Activated naive CD4-positive, alpha-beta T cell treated with anti-CD3 and anti-CD28 coated beads, Interleukin-2, amount 50 U/mL, for 24 hours (primary cell): ENCODE results near the gene ESRRA.
A peak's percentile ranks its signal among the peaks of the same experiment; 100 is the strongest.
"Not testable (repeated sequence)": the region's sequence is repeated elsewhere in the genome, so short reads cannot be mapped to it uniquely, and the experiment has no call there.

ENCODE experiments used
- H3K27ac Mint-ChIP-seq: one replicate; pipeline ENCODE4 v1.8.0; 2021; ENCODE audit warnings: mild to moderate bottlenecking, mixed read lengths
- H3K27me3 Mint-ChIP-seq: one replicate; pipeline ENCODE4 v1.8.0; 2021; ENCODE audit warnings: mixed read lengths
- H3K36me3 Mint-ChIP-seq: one replicate; pipeline ENCODE4 v1.8.0; 2021; ENCODE audit warnings: mixed read lengths
- H3K4me1 Mint-ChIP-seq: one replicate; pipeline ENCODE4 v1.8.0; 2021; ENCODE audit warnings: mixed read lengths
- H3K4me3 Mint-ChIP-seq: one replicate; pipeline ENCODE4 v1.8.0; 2021; ENCODE audit warnings: mild to moderate bottlenecking, mixed read lengths
- H3K9me3 Mint-ChIP-seq: one replicate; pipeline ENCODE4 v1.8.0; 2021; ENCODE audit warnings: mixed read lengths

ESRRA gene

DNA sequence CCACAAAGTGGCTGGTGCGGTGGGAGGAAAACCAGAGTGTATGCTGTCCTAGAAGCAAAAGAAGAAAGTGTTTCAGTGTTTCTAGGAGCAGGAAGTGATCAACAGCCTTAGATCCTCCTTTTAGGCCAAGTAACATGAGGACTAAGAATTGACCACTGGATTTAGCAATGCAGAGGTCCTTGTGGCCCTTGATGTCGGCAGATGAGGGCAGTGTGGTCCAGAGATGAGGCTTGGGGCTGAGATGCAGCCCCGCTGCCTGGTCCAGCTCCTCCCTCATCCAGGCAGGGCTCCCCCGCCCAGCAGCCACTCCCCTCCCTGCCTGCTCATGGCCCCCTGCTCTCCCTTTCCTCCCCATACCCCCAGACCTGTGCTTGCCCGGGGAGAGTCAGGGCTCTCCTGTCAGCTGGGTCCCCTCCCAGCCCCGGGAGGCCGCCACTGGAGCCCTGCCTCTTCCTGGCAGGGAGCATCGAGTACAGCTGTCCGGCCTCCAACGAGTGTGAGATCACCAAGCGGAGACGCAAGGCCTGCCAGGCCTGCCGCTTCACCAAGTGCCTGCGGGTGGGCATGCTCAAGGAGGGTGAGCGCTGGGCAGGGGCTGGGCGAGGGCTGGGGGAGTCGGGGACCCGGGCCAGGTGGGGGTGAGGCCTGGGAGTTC lies 8.3 kb downstream of the ESRRA start:
- Mint-ChIP-seq H3K9me3 (no peaks in the 10 kb centered on the region), H3K36me3 (peaks cover 9% of the 10 kb centered on the region), H3K27ac (no peak overlapping the region), H3K27me3 (no peaks in the 10 kb centered on the region), H3K4me1 (peaks cover 18% of the 10 kb centered on the region), H3K4me3 (no peak overlapping the region)

- no peak overlapping the region for H3K4me3 Mint-ChIP-seq
- peaks cover 23% of the 10 kb centered on the region for H3K4me1 Mint-ChIP-seq
- no peaks in the 10 kb centered on the region for H3K9me3 Mint-ChIP-seq
- no peak overlapping the region for H3K27ac Mint-ChIP-seq
- peaks cover 9% of the 10 kb centered on the region for H3K36me3 Mint-ChIP-seq
- no peaks in the 10 kb centered on the region for H3K27me3 Mint-ChIP-seq
These were observed 9.0 kb downstream of the ESRRA start for GRCh38 chr11:64314146-64314804.

DNA sequence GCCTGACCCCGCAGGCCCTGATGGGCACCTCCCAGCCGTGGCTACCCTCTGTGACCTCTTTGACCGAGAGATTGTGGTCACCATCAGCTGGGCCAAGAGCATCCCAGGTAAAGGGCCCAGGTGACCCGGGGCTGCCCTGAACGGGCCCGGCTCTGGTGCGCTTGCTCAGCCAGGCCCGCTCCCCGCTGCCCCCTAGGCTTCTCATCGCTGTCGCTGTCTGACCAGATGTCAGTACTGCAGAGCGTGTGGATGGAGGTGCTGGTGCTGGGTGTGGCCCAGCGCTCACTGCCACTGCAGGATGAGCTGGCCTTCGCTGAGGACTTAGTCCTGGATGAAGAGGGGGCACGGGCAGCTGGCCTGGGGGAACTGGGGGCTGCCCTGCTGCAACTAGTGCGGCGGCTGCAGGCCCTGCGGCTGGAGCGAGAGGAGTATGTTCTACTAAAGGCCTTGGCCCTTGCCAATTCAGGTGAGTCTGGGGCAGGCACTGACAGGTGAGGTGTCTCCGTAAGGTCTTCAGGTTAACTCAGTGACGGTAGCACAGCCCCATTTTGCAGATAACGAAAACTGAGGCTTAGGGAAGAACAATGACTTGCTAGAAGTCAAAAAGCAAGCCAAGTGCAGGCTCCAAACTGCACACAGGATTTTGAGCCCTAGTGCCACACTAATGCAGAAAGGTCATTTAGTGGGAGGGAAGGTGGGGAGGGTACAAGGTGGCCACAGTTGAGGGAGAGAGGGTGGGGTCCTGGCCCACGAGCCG lies 9.7 kb downstream of the ESRRA start:
- Mint-ChIP-seq H3K27me3 (no peaks in the 10 kb centered on the region), H3K4me3 (peak overlapping the region; percentile 23), H3K27ac (no peak overlapping the region), H3K9me3 (no peaks in the 10 kb centered on the region), H3K36me3 (peaks cover 9% of the 10 kb centered on the region), H3K4me1 (peaks cover 28% of the 10 kb centered on the region)

DNA sequence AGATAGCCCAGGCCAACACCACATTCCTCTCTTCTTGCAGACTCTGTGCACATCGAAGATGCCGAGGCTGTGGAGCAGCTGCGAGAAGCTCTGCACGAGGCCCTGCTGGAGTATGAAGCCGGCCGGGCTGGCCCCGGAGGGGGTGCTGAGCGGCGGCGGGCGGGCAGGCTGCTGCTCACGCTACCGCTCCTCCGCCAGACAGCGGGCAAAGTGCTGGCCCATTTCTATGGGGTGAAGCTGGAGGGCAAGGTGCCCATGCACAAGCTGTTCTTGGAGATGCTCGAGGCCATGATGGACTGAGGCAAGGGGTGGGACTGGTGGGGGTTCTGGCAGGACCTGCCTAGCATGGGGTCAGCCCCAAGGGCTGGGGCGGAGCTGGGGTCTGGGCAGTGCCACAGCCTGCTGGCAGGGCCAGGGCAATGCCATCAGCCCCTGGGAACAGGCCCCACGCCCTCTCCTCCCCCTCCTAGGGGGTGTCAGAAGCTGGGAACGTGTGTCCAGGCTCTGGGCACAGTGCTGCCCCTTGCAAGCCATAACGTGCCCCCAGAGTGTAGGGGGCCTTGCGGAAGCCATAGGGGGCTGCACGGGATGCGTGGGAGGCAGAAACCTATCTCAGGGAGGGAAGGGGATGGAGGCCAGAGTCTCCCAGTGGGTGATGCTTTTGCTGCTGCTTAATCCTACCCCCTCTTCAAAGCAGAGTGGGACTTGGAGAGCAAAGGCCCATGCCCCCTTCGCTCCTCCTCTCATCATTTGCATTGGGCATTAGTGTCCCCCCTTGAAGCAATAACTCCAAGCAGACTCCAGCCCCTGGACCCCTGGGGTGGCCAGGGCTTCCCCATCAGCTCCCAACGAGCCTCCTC lies 10.6 kb downstream of the ESRRA start:
- not testable (repeated sequence) for H3K9me3 Mint-ChIP-seq, H3K27me3 Mint-ChIP-seq, H3K36me3 Mint-ChIP-seq
- H3K4me1 Mint-ChIP-seq, result peaks cover 33% of the 10 kb centered on the region
- H3K27ac Mint-ChIP-seq, result peak overlapping the region; percentile 99
- peak overlapping the region; percentile 95 for H3K4me3 Mint-ChIP-seq

- H3K27ac Mint-ChIP-seq, result peak overlapping the region; percentile 99
- H3K9me3 Mint-ChIP-seq, result no peaks in the 10 kb centered on the region
- H3K4me1 Mint-ChIP-seq, result peaks cover 33% of the 10 kb centered on the region
- H3K27me3 Mint-ChIP-seq, result no peaks in the 10 kb centered on the region
- peak overlapping the region; percentile 95 for H3K4me3 Mint-ChIP-seq
- peaks cover 9% of the 10 kb centered on the region for H3K36me3 Mint-ChIP-seq
These were observed 11.5 kb downstream of the ESRRA start for GRCh38 chr11:64316672-64317324.

GRCh38 chr11:64317325-64317960 lies 12.1 kb downstream of the ESRRA start, which contains the start of gene TRMT112:
Gene TRMT112, minus strand, starts transcription at chr11:64317559. Its CDS starts 33 bp downstream, at chr11:64317526.
- Mint-ChIP-seq H3K27me3 (no peaks in the 10 kb centered on the region), H3K9me3 (no peaks in the 10 kb centered on the region), H3K27ac (peak within 1 kb of the TSS; percentile 99), H3K4me1 (peaks cover 32% of the 10 kb centered on the region), H3K4me3 (peak within 1 kb of the TSS; percentile 95), H3K36me3 (peaks cover 9% of the 10 kb centered on the region)

DNA sequence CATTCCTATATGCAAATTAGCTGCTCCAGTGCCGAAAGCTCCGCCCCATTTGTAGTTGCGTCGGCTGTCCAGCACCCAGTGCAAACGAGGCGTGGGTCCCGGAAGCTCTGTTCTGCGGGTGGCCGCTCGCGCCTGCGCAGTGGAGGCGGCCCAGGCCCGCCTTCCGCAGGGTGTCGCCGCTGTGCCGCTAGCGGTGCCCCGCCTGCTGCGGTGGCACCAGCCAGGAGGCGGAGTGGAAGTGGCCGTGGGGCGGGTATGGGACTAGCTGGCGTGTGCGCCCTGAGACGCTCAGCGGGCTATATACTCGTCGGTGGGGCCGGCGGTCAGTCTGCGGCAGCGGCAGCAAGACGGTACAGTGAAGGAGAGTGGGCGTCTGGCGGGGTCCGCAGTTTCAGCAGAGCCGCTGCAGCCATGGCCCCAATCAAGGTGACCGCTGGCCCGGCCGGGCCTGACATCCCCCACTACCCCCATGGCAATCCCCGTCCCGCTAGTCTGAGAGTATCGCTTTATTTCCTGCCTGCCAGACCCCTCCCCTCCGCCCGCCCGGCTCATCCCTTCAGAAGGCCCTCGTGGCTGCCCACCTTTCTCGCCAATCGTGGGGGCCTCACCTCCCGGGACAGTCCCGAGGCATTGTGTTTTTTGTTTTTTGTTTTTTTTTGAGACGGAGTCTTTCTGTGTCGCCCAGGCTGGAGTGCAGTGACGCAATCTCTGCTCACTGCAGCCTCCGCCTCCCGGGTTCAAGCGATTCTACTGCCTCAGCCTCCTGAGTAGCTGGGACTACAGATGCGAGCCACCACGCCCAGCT lies 12.8 kb downstream of the ESRRA start, which contains the start of gene PRDX5:
PRDX5 (plus strand) TSS at position 161 of the 805 bp plus-strand sequence; CDS start at position 256, 95 bp downstream.
- peaks cover 25% of the 10 kb centered on the region for H3K4me1 Mint-ChIP-seq
- H3K27me3 Mint-ChIP-seq, result no peaks in the 10 kb centered on the region
- peak within 1 kb of the TSS; percentile 99 for H3K27ac Mint-ChIP-seq
- H3K36me3 Mint-ChIP-seq, result peaks cover 9% of the 10 kb centered on the region
- no peaks in the 10 kb centered on the region for H3K9me3 Mint-ChIP-seq
- H3K4me3 Mint-ChIP-seq, result peak within 1 kb of the TSS; percentile 95

DNA sequence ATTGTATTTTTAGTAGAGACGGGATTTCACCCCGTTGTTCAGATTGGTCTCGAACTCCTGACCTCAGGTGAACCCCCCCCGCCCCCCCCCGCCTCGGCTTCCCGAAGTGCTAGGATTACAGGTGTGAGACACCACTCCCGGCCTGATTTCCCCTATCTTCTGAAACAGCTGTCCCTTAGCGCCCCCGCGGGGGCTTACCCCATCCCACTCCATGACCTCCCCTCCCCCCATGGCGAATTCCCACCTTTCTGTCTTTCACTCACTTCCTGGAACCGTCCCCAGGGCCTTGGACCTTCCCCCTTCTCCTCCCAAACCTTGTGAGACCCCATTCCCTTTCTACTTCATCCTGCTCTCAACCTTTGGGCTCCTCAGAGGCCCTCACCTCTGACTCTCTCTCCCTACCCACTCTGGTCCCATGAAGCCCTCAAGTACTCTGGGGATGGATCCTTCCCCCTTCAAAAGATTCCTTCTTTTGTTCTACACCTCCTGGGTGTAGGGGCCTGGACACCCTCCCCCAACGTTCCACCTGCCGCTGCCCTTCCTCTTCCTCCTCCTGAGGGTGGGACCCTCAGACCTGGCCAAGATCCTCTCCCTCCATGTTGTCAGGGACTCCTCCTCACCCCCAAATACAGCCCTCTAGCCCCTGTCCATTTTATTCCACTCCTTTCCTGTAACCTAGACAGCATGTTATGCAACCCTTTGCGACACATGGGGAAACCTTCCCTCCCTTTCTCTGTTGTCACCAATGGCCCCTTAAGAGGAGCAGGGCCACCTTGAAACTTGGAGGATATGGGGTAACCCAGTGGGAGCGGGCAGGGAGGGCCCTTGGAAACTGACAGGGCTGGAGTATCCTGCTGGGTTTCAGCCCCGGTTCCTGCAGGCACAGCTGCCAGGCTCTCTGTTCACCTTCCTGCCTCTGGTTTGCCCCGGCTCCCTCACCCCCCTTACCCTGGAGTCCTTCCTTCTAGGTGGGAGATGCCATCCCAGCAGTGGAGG lies 13.7 kb downstream of the ESRRA start:
- Mint-ChIP-seq H3K4me1 (peaks cover 23% of the 10 kb centered on the region), H3K36me3 (peaks cover 9% of the 10 kb centered on the region), H3K4me3 (peak overlapping the region; percentile 95), H3K27ac (peak overlapping the region; percentile 99), H3K9me3 (no peaks in the 10 kb centered on the region), H3K27me3 (no peaks in the 10 kb centered on the region)

GRCh38 chr11:64320556-64320955 lies 15.2 kb downstream of the ESRRA start:
- no peaks in the 10 kb centered on the region for H3K9me3 Mint-ChIP-seq
- H3K27me3 Mint-ChIP-seq, result no peaks in the 10 kb centered on the region
- H3K4me1 Mint-ChIP-seq, result peaks cover 20% of the 10 kb centered on the region
- H3K4me3 Mint-ChIP-seq, result no peak overlapping the region
- H3K27ac Mint-ChIP-seq, result no peak overlapping the region
- H3K36me3 Mint-ChIP-seq, result peaks cover 7% of the 10 kb centered on the region

- no peaks in the 10 kb centered on the region for H3K27me3 Mint-ChIP-seq
- peaks cover 7% of the 10 kb centered on the region for H3K36me3 Mint-ChIP-seq
- no peak overlapping the region for H3K4me3 Mint-ChIP-seq
- H3K4me1 Mint-ChIP-seq, result peaks cover 20% of the 10 kb centered on the region
- H3K27ac Mint-ChIP-seq, result no peak overlapping the region
- no peaks in the 10 kb centered on the region for H3K9me3 Mint-ChIP-seq
These were observed 15.7 kb downstream of the ESRRA start for GRCh38 chr11:64321026-64321425.

GRCh38 chr11:64321533-64321932 lies 16.2 kb downstream of the ESRRA start:
- peaks cover 4% of the 10 kb centered on the region for H3K36me3 Mint-ChIP-seq
- no peaks in the 10 kb centered on the region for H3K27me3 Mint-ChIP-seq
- H3K4me1 Mint-ChIP-seq, result peaks cover 20% of the 10 kb centered on the region
- no peak overlapping the region for H3K27ac Mint-ChIP-seq
- H3K4me3 Mint-ChIP-seq, result no peak overlapping the region
- no peaks in the 10 kb centered on the region for H3K9me3 Mint-ChIP-seq

DNA sequence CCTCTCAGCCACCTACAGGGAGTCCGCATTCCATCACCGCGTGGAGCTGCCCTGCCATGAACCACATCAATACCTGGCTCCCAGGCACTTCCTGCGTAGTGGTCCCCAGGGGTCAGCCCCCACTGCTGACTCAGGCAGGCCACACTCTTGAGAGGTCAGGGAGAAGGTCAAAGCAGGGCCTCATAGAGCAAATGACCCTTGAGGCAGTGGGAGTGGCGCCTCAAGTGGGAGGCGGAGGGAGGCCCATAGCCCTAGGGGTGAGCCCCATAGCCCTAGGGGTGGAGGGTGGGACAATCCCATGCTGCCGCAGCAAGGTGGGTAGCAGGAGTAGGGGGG lies 17.6 kb downstream of the ESRRA start:
- no peak overlapping the region for H3K4me3 Mint-ChIP-seq
- no peaks in the 10 kb centered on the region for H3K27me3 Mint-ChIP-seq
- H3K36me3 Mint-ChIP-seq, result no peaks in the 10 kb centered on the region
- peaks cover 20% of the 10 kb centered on the region for H3K4me1 Mint-ChIP-seq
- no peaks in the 10 kb centered on the region for H3K9me3 Mint-ChIP-seq
- no peak overlapping the region for H3K27ac Mint-ChIP-seq

- H3K36me3 Mint-ChIP-seq, result no peaks in the 10 kb centered on the region
- no peaks in the 10 kb centered on the region for H3K27me3 Mint-ChIP-seq
- H3K9me3 Mint-ChIP-seq, result no peaks in the 10 kb centered on the region
- H3K4me3 Mint-ChIP-seq, result no peak overlapping the region
- no peak overlapping the region for H3K27ac Mint-ChIP-seq
- peaks cover 20% of the 10 kb centered on the region for H3K4me1 Mint-ChIP-seq
These were observed 18.0 kb downstream of the ESRRA start for GRCh38 chr11:64323373-64323772.
